HepG2 (cell line): ENCODE data around the gene TDRD10. TPM values are rescaled to one million over a fixed set of nuclear protein-coding genes. Genes with fewer than 3 reads are reported as not detected.

Experiments
- ATAC-seq: fragments of 200-7000 bp; cut with Tn5 transposase; 3 replicates; pipeline ENCODE4 v1.9.1; 2020; ENCODE audit warnings: mild to moderate bottlenecking, moderate library complexity
- BruUV-seq: library from RNA; stranded (reverse); fragments of 400-500 nt; replicated peaks from 2 replicates; lab custom pipeline; 2021; lab: Mats Ljungman, UMichigan
- CTCF ChIA-PET: fragments of 300-600 bp; formaldehyde crosslinking; extraction: SDS; loops from one replicate; lab custom pipeline; 2021; ENCODE audit warnings: low total read pairs, inconsistent platforms, low intra/inter-chr PET ratio; lab: Yijun Ruan, JAX
- POLR2A ChIA-PET: fragments of 350-600 bp; sonication (Branson Sonifier 250); formaldehyde crosslinking; loops from one replicate; lab custom pipeline; 2020; ENCODE audit warnings: antibody characterized with exemption, inconsistent platforms; lab: Yijun Ruan, JAX
- DNase-seq: peaks from one replicate; pipeline ENCODE4 v3.0.0-alpha.2; 2015; ENCODE audit warnings: low spot score
- FAIRE-seq: peaks from 3 replicates; lab custom pipeline; 2011; peaks lifted over from hg19 to GRCh38; lab: Jason Lieb, UNC
- H2AFZ ChIP-seq: one replicate; pipeline ENCODE4 v1.6.1; 2011; ENCODE audit warnings: low read length, inconsistent platforms
- H3K27ac ChIP-seq: fragments of 300-600 bp; 3 replicates; pipeline ENCODE4 v1.8.0; 2011; ENCODE audit warnings: mixed run types, mild to moderate bottlenecking, mixed read lengths, low read length, inconsistent platforms; ENCODE audit not compliant: insufficient read depth; ENCODE audit errors: extremely low read length
- H3K27me3 ChIP-seq, 2 experiments: fragments of 200-600 bp in 1 of 2; 2 replicates in 1 of 2; 3 replicates in 1 of 2; pipeline versions ENCODE4 v1.6.0 to v1.8.0; 2011; ENCODE audit warnings: low read length in 2 of 2, mild to moderate bottlenecking in 2 of 2, moderate library complexity in 2 of 2, inconsistent platforms in 1 of 2; ENCODE audit not compliant: insufficient read depth in 2 of 2, control insufficient read depth in 1 of 2
- H3K36me3 ChIP-seq, 2 experiments: fragments of 200-600 bp in 1 of 2; replicated peaks in 1 of 2; 2 replicates in 1 of 2; 3 replicates in 1 of 2; pipeline versions ENCODE4 v1.5.1 to v1.8.0; 2011; ENCODE audit warnings: low read length in 2 of 2, inconsistent platforms in 1 of 2; ENCODE audit not compliant: insufficient read depth in 2 of 2, control insufficient read depth in 1 of 2
- H3K4me1 ChIP-seq: 2 replicates; pipeline ENCODE4 v1.5.1; 2012; ENCODE audit warnings: low read length, inconsistent platforms; ENCODE audit not compliant: insufficient read depth
- H3K4me2 ChIP-seq: 2 replicates; pipeline ENCODE4 v1.6.0; 2011; ENCODE audit warnings: low read depth, low read length, inconsistent platforms
- H3K4me3 ChIP-seq, 3 experiments: fragments of 200-600 bp in 1 of 3; sonication (generic), shearing (Covaris generic) in 1 of 3; replicated peaks in 1 of 3; 2 replicates each; pipeline ENCODE4 v1.5.1; 2011 to 2016; ENCODE audit warnings: low read length in 3 of 3, inconsistent platforms in 2 of 3, low read depth in 2 of 3, mild to moderate bottlenecking in 2 of 3, control low read depth in 1 of 3, mixed read lengths in 1 of 3; ENCODE audit not compliant: insufficient read depth in 1 of 3
- H3K79me2 ChIP-seq: one replicate; pipeline ENCODE4 v1.6.1; 2011; ENCODE audit warnings: low read length, inconsistent platforms; ENCODE audit not compliant: insufficient read depth
- H3K9ac ChIP-seq: 2 replicates; pipeline ENCODE4 v1.6.0; 2011; ENCODE audit warnings: mild to moderate bottlenecking, low read depth, low read length, inconsistent platforms; ENCODE audit not compliant: insufficient read depth
- H3K9me3 ChIP-seq: 2 replicates; pipeline ENCODE4 v1.5.1; 2012; ENCODE audit warnings: mild to moderate bottlenecking, low read length
- H4K20me1 ChIP-seq: 2 replicates; pipeline ENCODE4 v1.6.0; 2011; ENCODE audit warnings: inconsistent platforms, mild to moderate bottlenecking, low read length, moderate library complexity; ENCODE audit not compliant: insufficient read depth
- FOXA1 ChIP-seq, 2 experiments: fragments of 450-650 bp in 1 of 2; sonication (generic) in 1 of 2; formaldehyde crosslinking in 1 of 2; IDR thresholded peaks; 2 replicates each; pipeline versions ENCODE4 v1.4.0 to v1.6.1; 2016 to 2020; ENCODE audit warnings: missing genetic modification reagents in 1 of 2
- HHEX ChIP-seq: IDR thresholded peaks from 2 replicates; pipeline ENCODE4 v1.6.1; 2016; ENCODE audit warnings: control low read depth
- IRF1 ChIP-seq: sonication (generic); formaldehyde crosslinking; IDR thresholded peaks from 2 replicates; pipeline ENCODE4 v1.4.0; 2020; ENCODE audit warnings: low read depth, mild to moderate bottlenecking, missing genetic modification reagents
- KLF13 ChIP-seq: sonication (generic); formaldehyde crosslinking; IDR thresholded peaks from 2 replicates; pipeline ENCODE4 v1.4.0; 2020; ENCODE audit warnings: mild to moderate bottlenecking, missing genetic modification reagents
- MEIS2 ChIP-seq: sonication (generic); formaldehyde crosslinking; IDR thresholded peaks from 2 replicates; pipeline ENCODE4 v1.9.0; 2021; ENCODE audit warnings: mild to moderate bottlenecking, missing genetic modification reagents
- NCOA1 ChIP-seq: sonication (generic); formaldehyde crosslinking; IDR thresholded peaks from 2 replicates; pipeline ENCODE4 v1.9.0; 2021; ENCODE audit warnings: missing genetic modification reagents
- SAFB2 ChIP-seq: sonication (generic); formaldehyde crosslinking; IDR thresholded peaks from 2 replicates; pipeline ENCODE4 v1.5.1; 2020; ENCODE audit warnings: missing genetic modification reagents, low read depth, mild to moderate bottlenecking, borderline replicate concordance
- SNAI1 ChIP-seq: sonication (generic); formaldehyde crosslinking; IDR thresholded peaks from 2 replicates; pipeline ENCODE4 v1.5.0; 2020; ENCODE audit warnings: mild to moderate bottlenecking, missing genetic modification reagents, borderline replicate concordance
- ZBTB42 ChIP-seq: sonication (generic); formaldehyde crosslinking; IDR thresholded peaks from 2 replicates; pipeline ENCODE4 v1.5.0; 2020; ENCODE audit warnings: mild to moderate bottlenecking, missing genetic modification reagents
- ZNF367 ChIP-seq: sonication (generic); formaldehyde crosslinking; IDR thresholded peaks from 2 replicates; pipeline ENCODE4 v1.4.0; 2020; ENCODE audit warnings: missing genetic modification reagents, borderline replicate concordance
- ZNF75D ChIP-seq: sonication (generic); formaldehyde crosslinking; IDR thresholded peaks from 2 replicates; pipeline ENCODE4 v1.8.1; 2023; ENCODE audit warnings: missing genetic modification reagents, mild to moderate bottlenecking, borderline replicate concordance
- ZNF790 ChIP-seq: sonication (generic); formaldehyde crosslinking; IDR thresholded peaks from 2 replicates; pipeline ENCODE4 v1.8.0; 2022; ENCODE audit warnings: missing genetic modification reagents, mild to moderate bottlenecking, borderline replicate concordance
- WGBS: methylation state at CpG from one replicate; pipeline ENCODE4 v1.1.6; 2017; ENCODE audit warnings: low lambda C conversion rate; 5-methylcytosine and 5-hydroxymethylcytosine counted together
- in situ Hi-C: cut with HindIII; loops from 2 replicates; pipeline ENCODE4 v1.10.0; 2017; ENCODE audit warnings: low pct_unique_long_range_greater_than_20kb; ENCODE audit not compliant: extremely low pct_ligation_motif_present
- intact Hi-C: fragments of 100-400 bp; cut with micrococcal nuclease; formaldehyde crosslinking; loops from one replicate; pipeline ENCODE4 v1.10.0; 2022; ENCODE audit not compliant: unreplicated experiment
- polyA plus RNA-seq, 8 experiments: library from polyadenylated mRNA; depleted of rRNA in 3 of 8; stranded (reverse) in 7 of 8; unstranded in 1 of 8; fragments of >200 nt; fragmentation: Illumina TruSeq in 4 of 8; extraction: Trizol in 4 of 8; gene quantifications; 2 replicates each; pipeline versions ENCODE4 v1.2.1 to v1.2.3, GENCODE V29; 2011 to 2016; ENCODE audit warnings: low read depth in 4 of 8, missing spikeins in 1 of 8, mixed read lengths in 1 of 8; ENCODE audit not compliant: insufficient read depth in 1 of 8
- total RNA-seq, 5 experiments: library from RNA; depleted of rRNA; stranded (reverse); fragments of >200 nt; fragmentation: Illumina TruSeq; extraction: Trizol; gene quantifications; 2 replicates each; pipeline ENCODE4 v1.2.3, GENCODE V29; 2016; ENCODE audit warnings: low read depth in 1 of 5

TDRD10 gene
- total and polyA plus RNA-seq, 2 of the 13 experiments (the other 11 are each of a cell fraction or from before 2014, with no cell fraction given): not detected

- TF ChIP-seq IRF1 (CRISPR knock-in tag) (no peak), FOXA1 (IDR thresholded peaks at IDR 0.05) (no peak), FOXA1 (CRISPR knock-in tag; IDR thresholded peaks at IDR 0.05) (no peak), ZBTB42 (CRISPR knock-in tag) (no peak), HHEX (CRISPR knock-in tag) (no peak), ZNF367 (CRISPR knock-in tag) (no peak), ZNF790 (CRISPR knock-in tag) (no peak), SNAI1 (CRISPR knock-in tag) (no peak)
- TF ChIP-seq, all 625 proteins: peak for 0
Observed at GRCh38 chr1:154495496-154496273, 6.3 kb upstream of the TDRD10 start (continued).

GRCh38 chr1:154496383-154496782 is 5.6 kb upstream of the TDRD10 start:
- DNase-seq: no peak
- H3K79me2 ChIP-seq: no peaks in the 10 kb centered on the region
- H3K4me3 ChIP-seq: no peak overlapping the region
- H3K9me3 ChIP-seq: no peaks in the 10 kb centered on the region
- no peak for FAIRE-seq
- no peak for TF ChIP-seq MEIS2
- no peak for TF ChIP-seq KLF13 (CRISPR knock-in tag)
- TF ChIP-seq NCOA1 (CRISPR knock-in tag): no peak
- TF ChIP-seq SAFB2: no peak
- TF ChIP-seq ZNF75D: no peak
- WGBS: 18% methylated on average over 5 of the region's 5 CpGs
- no peaks in the 10 kb centered on the region for H3K36me3 ChIP-seq
- H3K27ac ChIP-seq: no peak overlapping the region
- ATAC-seq: no peak
- POLR2A ChIA-PET: no interaction called here
- H3K4me1 ChIP-seq: peaks cover 12% of the 10 kb centered on the region
- no peak overlapping the region for H2AFZ ChIP-seq
- in situ Hi-C loops (no loop called here), intact Hi-C loops (no loop called here)
- CTCF ChIA-PET: no interaction called here
- no peaks in the 10 kb centered on the region for H4K20me1 ChIP-seq
- no peak overlapping the region for H3K9ac ChIP-seq
- no TSS peak for BruUV-seq
- peaks cover 4 to 41% of the 10 kb centered on the region in 2 experiments; a peak in 4 of 5 replicates for H3K27me3 ChIP-seq
- no peak overlapping the region for H3K4me2 ChIP-seq
